GM21367 (cell line): ENCODE results near the gene TRAF5.
A peak's percentile ranks its signal among the peaks of the same experiment; 100 is the strongest.
"Not testable (repeated sequence)": the region's sequence is repeated elsewhere in the genome, so short reads cannot be mapped to it uniquely, and the experiment has no call there.

Experiments
- ATAC-seq: cut with Tn5 transposase; IDR thresholded peaks from one replicate; pipeline ENCODE4 v1.9.1; 2021; ENCODE audit not compliant: unreplicated experiment

Gene TRAF5

DNA sequence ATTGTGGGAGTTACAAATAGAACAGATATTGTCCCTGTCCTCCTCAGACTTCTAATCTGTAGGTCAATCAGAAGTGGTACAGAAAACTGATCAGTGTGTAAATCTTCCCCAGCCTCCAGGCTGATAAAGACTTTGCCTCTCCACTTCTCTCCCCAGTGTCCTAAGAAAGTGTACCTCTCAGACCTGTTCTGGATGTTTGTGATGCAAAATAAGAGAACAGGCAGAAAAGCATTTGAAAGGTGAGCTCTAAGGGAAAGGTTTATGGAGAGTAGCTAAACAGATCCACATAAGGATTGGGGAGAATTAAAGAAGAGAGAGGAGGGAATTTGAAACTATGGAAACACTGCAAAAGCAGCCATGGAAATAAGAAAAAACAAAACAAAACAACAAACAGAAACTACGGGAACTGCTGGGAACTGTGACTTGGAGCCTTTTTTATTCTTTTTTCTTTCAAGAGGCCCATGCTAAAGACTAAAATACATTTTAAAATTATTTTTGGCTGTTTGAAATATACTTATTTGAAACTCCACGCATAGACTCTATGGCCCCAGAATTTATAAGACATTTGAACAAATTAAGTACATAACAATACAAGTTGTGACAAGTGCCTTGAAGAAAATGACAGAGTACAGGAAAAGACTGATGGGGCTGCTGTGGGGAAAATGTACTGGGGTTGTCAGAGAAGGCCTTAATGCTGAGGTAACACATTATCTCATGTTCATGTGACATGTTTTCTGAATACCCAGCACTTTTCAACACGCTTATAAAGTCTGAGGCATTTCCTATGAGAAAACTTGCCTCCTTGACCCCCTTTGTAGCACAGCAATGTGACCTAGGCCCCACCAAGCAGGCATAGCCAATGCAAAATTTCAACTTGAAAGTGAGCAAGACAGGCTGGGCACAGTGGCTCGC is 51.2 kb downstream of the TRAF5 start:
- ATAC-seq: no peak

DNA sequence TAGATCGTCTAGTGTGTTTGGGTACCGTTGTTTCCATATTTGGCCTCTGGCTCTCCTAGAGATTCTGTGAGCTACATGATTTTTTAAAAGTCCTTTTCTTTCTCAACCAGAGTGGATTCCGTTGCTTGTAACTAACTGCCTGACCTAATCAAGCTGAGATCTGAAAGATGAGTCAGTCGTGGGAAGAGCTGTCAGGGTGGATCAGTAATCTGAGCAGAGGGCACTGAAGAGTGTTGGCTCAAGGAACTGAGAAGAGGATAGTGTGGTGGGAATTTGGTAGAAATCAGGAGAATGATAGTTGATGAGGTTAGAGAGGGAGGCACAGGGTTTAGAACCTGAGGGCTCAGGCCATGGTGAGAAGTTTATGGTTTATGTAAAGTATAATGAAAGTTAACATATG is 52.2 kb downstream of the TRAF5 start:
- no peak for ATAC-seq

DNA sequence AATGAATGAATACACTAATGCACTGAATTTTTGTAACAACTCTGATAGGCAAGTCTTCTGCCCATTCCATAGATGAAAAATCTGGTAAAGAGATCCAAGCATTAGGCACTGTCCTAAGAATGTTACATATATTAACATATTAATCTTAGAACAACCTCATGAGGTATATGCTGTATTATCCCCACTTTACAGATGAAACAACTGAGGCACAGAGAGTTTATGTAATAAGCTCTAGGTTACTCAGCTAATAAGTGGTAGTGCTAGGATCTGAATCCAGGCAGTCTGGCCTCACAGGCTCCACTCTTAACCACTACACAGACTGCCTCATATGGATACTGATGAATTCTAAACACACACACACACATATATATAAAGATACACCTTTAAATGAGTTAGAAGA is 52.8 kb downstream of the TRAF5 start:
- ATAC-seq: no peak

DNA sequence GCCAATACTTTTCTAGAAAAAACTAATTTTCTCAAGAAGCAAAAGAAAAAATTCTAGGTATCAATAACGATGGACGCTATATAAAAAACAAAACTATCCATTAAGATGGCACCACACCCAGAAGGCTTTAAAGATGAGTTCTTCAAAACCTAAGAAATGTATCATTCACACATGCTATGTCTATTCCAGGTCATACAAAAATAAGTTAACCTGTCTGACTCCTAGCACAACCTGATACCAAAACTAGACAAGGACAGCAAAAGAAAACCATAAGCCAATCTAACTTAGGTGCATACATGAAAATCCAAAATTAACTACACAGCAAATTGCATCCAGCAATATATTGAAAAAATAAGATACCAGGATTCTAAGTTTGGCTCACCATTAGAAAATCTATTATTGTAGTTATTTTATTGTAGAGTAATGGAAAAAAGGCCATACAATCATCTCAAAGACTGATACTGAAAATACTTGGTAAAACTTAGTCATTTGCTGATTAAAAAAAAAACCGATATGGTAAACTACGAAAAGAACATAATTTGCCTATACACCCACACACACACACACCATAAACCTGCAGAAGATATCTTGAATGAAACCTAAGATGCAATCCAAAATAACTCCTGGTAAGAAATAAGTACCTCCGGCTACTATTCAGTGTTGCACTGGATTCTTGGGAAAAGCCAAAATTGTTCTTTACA is 55.0 kb downstream of the TRAF5 start:
- no peak for ATAC-seq

DNA sequence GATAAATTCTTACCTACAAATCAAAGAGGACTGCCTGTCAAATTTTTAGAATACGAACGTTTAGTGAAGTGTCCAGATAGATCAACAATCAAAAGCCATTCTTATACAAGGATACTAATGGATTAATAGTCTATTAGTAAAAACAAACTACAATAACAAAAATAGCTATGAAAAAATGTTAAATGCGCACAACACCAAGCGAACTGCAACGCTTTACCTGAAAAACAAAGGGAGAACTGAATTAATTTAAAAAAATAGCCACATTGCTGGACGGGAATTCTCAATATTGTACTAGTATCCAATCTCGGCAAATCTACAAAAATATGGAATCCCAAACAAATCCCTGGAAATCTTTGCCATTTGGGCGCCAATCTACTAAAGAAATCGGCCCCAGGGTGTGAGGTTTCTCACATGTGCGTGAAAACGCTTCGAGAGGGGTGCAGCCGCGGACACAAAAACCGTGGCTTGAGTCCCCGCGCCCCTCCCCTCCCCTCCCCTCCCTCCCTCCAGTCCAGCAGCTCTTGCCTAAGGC is 55.6 kb downstream of the TRAF5 start:
- no peak for ATAC-seq

DNA sequence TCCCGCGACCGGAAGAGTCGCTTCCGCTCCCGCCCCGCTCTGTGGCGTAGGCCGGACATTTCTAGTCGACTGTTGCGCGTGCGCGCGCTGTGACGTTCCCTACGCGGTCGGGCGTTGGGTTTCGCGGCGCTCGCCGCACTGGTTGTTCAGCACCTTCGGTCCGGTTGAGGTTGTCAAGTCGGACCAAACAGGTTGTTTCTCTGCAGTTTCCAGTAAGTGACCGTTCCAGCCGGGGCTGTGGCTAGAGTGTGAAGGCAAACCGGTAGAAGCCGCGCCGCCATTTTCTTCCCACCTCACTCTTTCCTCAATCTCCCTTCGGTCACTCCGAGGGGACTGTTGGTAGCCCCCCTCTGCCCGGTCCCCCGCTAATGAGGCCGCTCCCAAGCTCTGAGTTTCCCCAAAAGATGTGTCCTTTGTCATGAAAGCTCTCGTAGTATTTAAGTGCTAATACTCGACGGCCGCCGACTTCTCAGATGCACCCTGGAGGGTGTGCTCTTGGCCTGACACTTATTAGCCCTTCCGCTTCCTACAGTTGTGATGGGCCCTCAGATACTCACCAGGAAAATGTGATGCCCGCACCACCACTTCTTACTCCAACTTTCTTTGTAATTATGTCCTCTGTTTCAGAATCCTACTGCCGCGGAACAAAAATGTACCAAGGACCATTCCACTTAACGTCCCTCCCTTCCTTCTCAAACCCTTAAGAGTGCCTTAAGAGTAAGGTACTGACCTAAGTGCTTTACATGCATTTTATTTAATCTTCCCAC is 56.3 kb downstream of the TRAF5 start:
- ATAC-seq: peak; percentile 93

DNA sequence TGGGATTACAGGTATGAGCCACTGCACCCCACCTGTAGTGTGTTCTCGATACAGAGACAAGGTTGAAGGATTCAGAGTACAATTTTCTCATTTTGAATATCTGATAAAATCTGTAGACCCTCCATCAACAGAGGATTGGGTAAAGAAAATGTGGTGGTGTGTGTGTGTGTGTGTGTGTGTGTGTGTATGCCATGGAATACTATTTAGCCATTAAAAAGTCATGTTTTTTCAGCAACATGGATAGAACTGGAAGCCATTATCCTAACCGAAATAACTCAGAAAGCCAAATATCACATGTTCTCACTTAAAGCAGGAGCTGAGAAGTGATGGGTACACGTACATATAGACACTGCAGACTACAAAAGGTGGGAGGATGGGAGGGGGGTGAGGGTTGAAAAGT is 57.9 kb downstream of the TRAF5 start:
- ATAC-seq: no peak

DNA sequence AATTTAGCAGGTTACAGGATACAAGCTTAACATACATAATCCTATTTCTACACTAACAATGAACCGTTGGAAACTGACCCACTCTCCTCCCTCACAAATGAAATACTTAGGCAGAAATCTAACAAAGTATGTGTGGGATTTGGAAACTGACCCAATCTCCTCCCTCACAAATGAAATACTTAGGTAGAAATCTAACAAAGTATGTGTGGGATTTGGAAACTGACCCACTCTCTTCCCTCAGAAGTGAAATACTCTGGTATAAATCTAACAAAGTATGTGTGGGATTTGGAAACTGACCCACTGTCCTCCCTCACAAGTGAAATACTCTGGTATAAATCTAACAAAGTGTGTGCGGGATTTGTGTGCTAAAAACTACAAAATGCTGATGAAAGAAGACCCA is 60.3 kb downstream of the TRAF5 start:
- ATAC-seq: no peak

DNA sequence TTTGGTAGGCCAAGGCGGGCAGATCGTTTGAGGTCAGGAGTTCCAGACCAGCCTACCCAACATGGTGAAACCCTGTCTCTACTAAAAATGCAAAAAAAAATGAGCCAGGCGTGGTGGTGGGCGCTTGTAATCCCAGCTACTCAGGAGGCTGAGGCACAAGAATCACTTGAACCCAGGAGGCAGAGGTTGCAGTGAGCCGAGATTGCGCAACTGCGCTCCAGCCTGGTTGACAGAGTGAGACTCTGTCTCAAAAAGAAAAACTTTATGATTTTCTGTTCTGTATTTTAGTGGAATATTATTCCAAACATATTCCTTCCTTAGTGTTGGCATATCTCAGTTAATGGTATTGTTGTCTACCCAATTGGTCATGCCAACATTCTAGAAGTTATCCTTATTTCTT is 64.2 kb downstream of the TRAF5 start:
- not testable (repeated sequence) for ATAC-seq

DNA sequence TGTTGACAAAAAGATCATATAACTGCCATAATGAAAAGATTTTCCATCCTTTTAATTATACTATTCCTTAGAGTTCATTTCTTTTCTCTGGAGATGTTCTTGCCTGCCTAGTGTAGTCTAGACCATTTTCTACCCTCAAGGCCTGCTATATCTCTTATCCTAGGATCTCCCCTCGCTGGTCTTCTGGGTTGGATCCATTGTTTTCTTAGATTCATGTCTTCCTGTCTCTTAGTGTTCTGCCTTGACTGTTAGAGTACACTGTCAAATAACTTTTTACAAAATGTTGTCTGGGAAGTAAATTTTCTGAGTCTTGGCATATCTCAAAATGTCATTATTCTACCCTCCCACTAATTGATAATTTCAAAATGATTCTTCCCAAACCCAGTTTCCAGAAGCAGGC is 66.6 kb downstream of the TRAF5 start:
- no peak for ATAC-seq

DNA sequence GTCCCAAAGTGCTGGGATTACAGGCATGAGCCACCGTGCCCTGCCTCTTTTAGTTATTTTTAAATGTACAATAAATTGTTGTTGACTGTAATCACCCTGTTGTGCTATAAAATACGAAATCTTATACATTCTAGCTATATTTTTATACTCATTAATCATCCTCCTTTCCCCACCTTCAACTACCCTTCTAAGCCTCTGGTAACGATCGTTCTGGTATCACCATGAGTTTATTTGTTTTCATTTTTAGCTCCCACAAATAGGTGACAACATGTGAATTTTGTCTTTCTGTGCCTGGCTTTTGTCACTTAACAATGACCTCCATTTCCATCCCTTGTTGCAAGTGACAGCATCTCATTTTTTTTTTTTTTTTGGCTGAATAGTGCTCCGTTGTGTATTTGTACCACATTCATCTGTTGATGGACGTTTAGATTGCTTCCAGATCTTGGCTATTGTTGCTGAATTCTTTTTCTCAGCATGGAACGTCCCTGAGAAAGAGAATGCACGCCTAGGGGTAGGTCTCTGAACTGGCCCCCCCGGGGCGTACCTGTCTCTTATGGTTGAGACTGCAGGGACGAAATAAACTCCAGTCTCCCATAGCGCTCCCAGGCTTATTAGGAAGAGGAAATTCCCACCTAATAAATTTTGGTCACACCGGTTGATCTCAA is 71.8 kb downstream of the TRAF5 start:
- ATAC-seq: not testable (repeated sequence)

DNA sequence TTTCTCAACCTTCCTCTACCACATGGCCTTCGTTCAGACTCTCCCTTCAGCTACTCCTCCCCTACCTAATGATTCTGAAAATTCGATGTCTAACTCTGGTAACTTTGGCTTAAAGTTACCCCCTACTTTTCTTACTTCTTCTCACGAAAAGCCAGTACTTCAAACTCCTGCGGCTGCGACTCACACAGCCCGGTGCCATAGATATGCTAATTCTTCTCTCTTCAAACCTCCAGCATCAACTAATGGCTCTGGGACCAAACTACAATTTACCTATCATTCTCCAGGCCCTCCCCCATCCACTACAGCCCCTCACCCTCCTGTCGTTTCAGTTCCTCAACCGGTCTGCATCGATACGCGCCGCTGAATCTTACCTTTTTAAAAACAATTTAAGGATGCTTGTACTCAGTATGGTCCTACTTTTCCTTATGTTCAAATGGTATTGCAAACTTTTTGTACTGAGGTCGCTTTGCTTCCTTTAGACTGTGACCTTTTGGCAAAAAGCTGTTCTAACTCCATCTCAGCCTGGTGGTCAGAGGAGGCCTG is 73.3 kb downstream of the TRAF5 start:
- ATAC-seq: not testable (repeated sequence)

DNA sequence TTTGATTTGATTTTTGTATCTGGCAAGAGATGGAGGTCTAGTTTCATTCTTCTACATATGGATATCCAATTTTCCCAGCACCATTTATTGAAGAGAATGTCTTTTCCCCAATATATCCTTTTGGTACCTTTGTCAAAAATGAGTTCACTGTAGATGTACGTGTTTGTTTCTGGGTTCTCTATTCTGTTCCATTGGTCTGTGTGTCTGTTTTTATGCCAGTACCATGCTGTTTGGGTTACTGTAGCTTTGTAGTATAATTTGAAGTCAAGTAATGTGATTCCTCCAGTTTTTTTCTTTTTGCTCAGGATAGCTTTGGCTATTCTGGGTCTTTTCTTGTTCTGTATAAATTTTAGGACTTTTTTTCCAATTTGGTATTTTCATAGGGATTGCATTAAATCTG is 75.1 kb downstream of the TRAF5 start:
- ATAC-seq: not testable (repeated sequence)

DNA sequence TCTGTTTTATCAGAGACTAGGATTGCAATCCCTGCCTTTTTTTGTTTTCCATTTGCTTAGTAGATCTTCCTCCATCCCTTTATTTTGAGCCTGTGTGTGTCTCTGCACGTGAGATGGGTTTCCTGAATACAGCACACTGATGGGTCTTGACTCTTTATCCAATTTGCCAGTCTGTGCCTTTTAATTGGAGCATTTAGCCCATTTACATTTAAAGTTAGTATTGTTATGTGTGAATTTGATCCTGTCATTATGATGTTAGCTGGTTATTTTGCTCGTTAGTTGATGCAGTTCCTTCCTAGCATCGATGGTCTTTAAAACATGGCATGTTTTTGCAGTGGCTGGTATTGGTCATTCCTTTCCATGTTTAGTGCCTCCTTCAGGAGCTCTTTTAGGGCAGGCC is 79.5 kb downstream of the TRAF5 start:
- ATAC-seq: not testable (repeated sequence)

DNA sequence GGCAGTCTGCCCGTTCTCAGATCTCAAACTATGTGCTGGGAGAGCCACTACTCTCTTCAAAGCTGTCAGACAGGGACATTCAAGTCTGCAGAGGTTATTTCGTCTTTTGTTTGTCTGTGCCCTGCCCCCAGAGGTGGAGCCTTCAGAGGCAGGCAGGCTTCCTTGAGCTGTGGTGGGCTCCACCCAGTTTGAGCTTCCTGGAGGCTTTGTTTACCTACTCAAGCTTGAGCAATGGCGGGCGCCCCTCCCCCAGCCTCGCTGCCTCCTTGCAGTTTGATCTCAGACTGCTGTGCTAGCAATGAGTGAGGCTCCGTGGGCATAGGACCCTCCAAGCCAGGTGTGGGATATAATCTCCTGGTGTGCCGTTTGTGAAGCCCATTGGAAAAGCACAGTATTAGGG is 81.1 kb downstream of the TRAF5 start:
- ATAC-seq: not testable (repeated sequence)

DNA sequence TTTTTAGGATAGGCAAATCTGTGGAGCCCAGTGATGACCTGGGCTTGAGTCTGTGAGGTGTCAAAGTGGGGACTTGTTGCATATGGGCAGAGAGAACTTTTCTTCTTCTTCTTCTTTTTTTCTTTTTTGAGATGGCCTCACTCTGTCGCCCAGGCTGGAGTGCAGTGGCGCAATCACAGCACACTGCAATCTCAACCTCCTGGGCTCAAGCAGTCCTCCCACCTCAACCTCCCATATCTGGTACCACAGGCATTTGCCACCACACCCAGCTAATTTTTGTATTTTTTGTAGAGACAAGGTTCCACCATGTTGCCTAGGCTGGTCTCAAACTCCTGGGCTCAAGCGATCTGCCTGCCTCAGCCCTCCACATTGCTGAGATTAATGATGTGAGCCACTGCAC is 85.0 kb downstream of the TRAF5 start:
- no peak for ATAC-seq

DNA sequence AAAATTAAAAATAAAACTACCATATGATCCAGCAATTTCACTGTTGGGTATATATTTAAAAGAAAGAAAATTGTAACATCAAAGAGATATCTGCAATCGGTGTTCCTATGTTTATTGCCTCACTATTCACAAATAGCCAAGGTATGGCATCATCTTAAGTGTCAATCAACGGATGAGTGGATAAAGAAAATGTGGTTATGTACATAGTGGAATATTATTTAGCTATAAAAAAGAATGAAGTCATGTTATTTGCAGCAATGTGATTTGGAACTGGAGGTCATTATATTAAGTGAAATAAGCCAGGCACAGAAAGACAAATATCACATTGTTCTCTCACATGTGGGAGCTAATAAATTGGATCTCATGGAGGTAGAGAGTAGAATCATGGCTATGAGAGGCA is 89.1 kb downstream of the TRAF5 start:
- ATAC-seq: no peak

DNA sequence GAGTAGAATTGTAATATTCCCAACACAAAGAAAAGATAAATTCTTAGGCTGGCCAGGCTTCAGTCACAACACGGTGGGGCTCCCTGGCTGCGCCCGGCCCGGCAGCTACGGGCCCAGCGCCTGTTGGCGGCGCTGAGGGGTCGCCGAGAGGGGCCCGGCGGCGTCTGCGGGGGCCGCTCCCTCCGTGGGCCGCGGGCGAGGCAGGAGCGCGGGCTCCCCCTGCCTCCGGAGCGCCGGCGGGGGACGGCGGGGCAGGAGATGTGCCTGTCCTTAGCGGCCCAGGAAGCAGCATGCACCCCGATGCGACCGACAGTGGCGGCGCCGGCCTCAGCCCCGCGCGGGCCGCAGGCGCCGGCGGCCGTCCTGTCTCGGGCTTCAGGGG is 89.6 kb downstream of the TRAF5 start:
- ATAC-seq: peak; percentile 53

DNA sequence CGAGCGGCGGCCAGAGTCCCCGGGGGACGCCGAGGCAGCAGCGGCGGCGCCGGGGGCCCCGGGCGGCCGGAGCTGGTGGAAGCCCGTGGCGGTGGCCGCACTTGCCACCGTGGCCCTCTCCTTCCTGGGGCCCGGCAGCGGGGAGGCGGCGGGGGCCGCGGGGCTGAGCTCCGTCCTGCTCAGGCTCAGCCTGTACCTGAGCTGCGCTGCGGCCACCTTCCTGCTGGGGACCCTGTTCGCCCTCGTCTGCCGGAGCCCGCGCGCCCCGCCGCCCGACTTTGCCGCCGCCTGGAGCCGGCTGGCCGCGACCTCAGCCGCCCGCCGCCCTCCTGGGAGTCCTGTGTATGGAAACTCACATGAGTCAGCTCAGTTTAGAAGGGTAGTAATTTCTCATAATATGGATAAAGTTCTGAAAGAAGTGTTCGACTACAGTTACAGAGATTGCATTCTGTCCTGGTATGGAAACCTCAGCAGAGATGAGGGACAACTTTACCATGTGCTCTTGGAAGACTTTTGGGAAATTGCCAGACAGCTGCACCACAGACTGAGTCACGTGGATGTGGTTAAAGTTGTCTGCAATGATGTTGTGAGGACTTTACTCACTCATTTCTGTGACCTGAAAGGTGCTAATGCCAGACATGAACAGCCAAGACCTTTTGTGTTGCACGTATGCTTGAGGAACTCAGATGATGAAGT is 90.1 kb downstream of the TRAF5 start:
- ATAC-seq: peak; percentile 54

DNA sequence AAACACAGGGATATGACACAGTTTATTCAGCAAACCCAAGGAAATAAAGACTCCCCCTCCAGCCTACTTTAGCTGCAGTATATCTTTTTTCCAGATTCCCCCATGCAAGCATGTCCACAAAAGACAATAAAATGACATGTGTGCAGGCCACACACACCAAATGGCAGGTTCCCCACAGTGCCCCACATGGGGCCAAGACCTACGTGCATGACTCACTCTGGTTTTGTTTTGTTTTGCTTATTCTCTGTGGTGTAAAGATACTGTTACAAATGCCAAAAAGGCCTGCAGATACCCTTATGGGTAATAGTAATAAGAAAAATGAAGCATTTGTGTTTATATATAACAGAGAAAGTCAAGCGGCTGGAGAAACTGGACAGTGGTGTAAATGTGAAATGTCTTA is 93.8 kb downstream of the TRAF5 start:
- ATAC-seq: peak; percentile 26
